ENCODE measurements around the gene BBS12.

GRCh38 chr4:122784261-122784660, 51.8 kb downstream of the BBS12 start:
- TF ChIP-seq POLR2A (IDR thresholded peaks at IDR 0.05): no peak
- no peak for TF ChIP-seq CTCF (IDR thresholded peaks at IDR 0.05)

Measured in heart left ventricle (tissue), 13 donors.